Measurements from ENCODE around the gene LRRC4.

Gene LRRC4

GRCh38 chr7:128029405-128029995, 1.7 kb downstream of the LRRC4 start:
- no peak for DNase-seq (ENCODE audit: low read depth)

DNA sequence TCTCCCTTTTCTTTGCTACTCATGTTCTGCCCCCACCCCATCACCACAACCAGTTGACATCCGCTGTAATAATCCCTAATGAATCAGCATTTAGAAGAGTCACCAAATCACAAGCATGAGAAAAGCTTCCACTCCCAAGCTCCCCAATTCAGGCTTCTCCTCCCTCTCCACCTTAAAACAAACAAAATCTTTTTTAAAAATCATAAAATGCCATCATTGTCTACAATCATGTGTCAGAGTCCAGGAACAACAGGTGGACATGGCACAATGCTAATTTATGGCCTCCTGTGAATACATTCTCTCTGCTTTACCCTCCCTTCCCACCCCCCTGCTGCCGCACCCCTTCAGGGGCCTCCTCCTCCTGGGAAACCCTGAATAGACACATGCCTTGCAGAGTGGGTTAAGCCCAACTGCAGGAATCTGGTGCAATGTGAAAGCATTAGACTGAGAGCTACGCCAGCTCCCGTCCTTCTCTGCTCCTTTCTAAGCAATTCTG, 3.7 kb downstream of the LRRC4 start:
- no peak for DNase-seq (ENCODE audit: low read depth)

DNA sequence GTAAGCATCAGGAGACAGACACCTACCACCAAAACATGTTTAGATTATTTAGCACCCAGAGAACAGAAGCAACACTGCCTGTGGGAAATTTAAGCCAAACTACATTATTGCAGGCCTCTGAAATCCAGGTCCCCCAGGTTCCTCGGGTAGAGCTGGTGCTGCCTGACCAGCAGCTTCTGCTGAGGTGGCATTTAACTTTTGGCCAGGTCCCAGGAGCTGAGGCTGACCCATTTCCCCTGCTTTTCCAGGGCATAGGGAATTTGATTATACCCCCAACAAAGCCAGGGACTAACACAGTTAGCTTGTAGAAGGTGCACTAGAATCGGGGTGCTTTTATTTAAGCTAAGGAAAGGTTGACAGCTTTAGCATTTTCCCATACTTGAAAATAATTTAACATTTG, 4.7 kb downstream of the LRRC4 start:
- no peak for DNase-seq (ENCODE audit: low read depth)

DNA sequence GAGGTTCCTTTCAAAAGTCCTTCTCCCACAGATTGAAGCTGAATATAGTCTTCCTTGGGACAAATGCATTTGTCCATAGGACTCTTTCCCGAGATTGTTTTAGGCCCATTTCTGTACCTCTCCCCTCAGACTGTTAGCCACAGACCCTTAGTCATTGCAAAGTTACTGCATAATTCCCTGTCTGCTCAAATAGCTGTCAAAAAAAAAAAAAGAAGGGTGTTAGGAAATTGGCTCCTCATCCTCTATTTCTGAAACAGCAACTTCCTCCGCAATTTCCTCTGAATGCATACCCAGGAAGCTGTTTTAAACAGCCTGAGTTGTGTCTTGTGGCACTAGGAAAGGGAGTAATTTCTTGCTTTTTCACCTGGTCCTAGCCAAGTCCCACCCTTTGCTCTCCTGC, 5.4 kb downstream of the LRRC4 start:
- no peak for DNase-seq (ENCODE audit: low read depth)

DNA sequence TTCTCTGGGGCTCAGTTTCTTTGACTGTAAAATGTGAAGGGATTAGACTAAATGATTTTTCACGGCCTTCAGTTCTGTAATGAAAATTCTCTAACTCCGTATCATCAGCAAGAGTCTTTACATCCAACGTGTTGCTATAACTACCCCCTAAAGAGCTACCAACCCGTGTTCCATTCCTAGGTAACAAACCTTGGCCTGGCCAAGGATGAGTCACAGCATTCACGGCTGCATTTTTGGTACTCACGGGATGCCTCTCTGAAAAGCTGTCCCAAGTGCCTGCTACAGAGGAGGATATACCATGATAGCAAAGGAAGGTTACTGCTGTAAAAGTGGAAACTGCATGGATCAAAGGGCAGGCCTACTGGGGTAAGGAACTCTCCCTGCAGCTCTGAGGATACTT, 5.9 kb downstream of the LRRC4 start:
- DNase-seq (ENCODE audit: low read depth) = no peak

GRCh38 chr7:128024151-128024550, 7.1 kb downstream of the LRRC4 start:
- DNase-seq (ENCODE audit: low read depth) = no peak

DNA sequence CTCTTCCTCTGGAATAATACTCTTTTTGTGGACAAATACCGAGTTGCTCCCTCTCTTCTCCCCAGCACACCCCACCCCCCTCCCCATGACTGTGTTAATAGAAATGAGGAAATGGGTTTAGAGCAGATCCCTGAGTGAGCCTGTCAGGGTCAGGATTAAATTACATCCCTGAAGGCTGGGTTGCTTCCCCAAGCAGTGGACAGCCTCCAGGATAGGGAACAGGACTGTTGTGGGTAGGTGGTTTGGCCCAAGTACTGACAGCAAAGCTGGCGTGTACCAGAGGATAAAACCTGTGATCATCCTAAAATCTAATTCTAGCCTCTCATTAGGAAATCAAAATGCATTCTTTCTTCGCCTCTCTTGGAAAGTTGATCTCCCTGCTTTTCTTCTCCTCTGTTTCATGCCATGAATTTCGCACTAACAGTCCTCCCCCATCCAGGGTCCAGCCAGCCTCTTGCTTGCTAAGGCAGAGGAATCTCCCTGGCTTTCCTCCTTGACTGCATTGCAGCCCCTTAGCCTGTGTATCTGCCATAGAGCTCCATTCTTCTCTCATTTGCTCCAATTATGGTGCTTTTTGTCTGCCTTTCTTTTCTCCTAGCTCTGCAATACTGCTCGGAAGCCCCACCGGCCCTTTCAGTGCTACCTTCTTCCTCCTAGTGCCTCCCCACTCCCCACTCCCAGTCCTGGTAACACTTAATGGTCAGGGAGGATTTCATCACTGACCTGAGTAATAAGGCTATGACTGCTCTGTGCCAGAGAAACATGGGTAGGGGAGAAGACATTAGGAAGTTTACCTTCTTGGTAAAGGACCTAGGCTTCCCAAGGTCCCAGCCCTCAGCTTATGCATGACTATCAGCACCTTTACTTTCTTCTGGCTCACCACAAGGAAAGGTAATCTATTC, 8.4 kb downstream of the LRRC4 start:
- no peak for DNase-seq (ENCODE audit: low read depth)

GRCh38 chr7:128021366-128021765, 9.9 kb downstream of the LRRC4 start:
- no peak for DNase-seq (ENCODE audit: low read depth)

- DNase-seq (ENCODE audit: low read depth) = no peak
Observed at GRCh38 chr7:128020159-128020558, 11.1 kb downstream of the LRRC4 start.

GRCh38 chr7:128019288-128019687, 11.9 kb downstream of the LRRC4 start:
- DNase-seq (ENCODE audit: low read depth) = no peak

GRCh38 chr7:128017862-128018845, 13.1 kb downstream of the LRRC4 start:
- no peak for DNase-seq (ENCODE audit: low read depth)

- DNase-seq (ENCODE audit: low read depth) = no peak
Observed at GRCh38 chr7:128017460-128017859, 13.8 kb downstream of the LRRC4 start.

DNA sequence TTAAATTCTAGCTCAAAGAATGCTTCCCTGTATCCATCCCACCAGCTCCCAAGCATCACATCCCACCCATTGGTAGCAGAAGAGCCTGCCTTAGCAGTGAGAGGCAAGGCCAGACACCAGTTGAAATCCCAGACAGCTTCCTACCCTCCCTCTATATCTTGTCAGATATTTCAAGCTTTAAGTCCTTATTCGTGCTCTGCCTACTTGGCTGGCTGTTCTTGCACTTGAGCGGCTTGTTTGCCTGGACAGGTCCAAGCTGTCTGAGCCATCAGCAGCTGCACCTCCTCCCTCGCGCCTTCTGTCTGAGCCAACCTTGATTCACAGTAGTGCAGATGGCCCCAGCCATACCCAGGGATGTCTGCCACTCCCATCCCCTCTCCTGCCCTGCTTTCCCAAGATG, 16.4 kb downstream of the LRRC4 start:
- no peak for DNase-seq (ENCODE audit: low read depth)

DNA sequence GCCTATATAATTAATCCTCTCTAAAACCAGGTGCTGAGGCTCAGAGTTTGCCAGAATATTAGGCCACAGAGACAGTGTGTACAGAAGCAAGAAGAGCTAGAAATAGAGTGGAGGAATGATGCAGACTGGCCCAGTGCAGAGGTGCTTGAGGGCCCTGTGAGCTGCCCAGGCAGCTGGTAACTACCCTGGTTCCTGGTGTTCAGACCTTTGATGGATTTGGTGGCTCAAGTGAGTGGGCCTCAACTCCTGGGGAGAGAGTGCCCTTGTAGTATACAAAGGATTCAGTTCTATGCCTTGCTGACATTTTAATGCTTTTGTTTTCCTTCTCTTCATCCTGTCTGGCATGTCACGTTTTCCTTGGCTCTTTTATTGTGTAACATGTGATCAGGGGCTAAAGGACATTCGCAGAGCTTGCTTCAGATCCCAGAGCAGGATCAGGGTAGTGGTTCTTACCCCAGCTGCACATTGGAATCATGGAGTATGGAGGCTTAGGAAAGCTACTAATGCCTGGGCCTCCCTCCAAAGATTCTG, 20.0 kb downstream of the LRRC4 start:
- no peak for DNase-seq (ENCODE audit: low read depth)

GRCh38 chr7:128010391-128011127, 20.7 kb downstream of the LRRC4 start:
- DNase-seq (ENCODE audit: low read depth) = no peak

GRCh38 chr7:128008744-128009143, 22.5 kb downstream of the LRRC4 start:
- DNase-seq (ENCODE audit: low read depth) = no peak

GRCh38 chr7:128008141-128008540, 23.1 kb downstream of the LRRC4 start:
- DNase-seq (ENCODE audit: low read depth) = no peak

DNA sequence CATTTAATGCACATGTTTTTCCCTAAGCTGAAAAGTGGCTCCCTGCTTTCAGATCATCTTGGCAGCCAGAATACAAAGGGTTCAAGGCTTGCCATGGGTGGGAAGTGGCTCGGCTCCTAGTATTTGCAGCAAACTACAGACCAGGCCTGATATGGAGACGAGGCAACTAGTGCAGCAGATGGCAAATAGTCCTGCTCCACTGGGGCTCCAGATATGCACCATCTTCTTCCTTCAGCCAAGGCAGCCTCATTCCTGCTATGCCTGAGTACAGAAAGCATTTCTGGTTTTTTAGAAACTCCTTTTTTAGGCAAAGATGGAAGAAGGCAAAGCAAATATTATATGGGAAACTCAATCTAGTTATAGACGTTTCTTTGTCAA, 23.9 kb downstream of the LRRC4 start:
- DNase-seq (ENCODE audit: low read depth) = no peak

GRCh38 chr7:128006550-128007302, 24.5 kb downstream of the LRRC4 start:
- no peak for DNase-seq (ENCODE audit: low read depth)

DNA sequence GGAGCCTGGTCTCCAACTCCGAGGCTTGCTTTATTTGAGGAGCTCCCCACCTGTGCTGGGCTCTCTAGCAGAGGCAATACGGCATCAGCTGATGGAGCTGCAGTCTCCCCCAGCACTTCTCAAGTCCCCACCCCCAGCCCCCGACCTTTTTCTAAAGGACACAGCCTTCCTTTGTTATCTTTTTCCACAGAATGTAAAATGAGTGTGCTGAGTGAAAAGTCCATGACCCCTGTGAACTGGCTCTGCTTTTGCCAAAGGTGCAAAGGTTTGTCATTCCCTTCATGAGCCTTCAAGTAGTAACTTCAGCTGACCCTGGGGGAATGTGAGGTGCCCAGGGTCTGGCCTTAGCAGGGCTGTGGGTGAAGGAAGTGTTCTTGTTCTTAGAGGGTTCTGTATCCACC, 25.5 kb downstream of the LRRC4 start:
- no peak for DNase-seq (ENCODE audit: low read depth)

GRCh38 chr7:128005117-128005516, 26.1 kb downstream of the LRRC4 start:
- DNase-seq (ENCODE audit: low read depth) = no peak
